Right atrium auricular region (tissue), 2 donors: Measurements from ENCODE around the gene IL13RA2. TPM values are rescaled to one million over a fixed set of nuclear protein-coding genes. Genes with fewer than 3 reads are reported as not detected.

ENCODE experiments used
- DNase-seq: peaks from one replicate; pipeline ENCODE4 v3.0.0-alpha.2; 2019; ENCODE audit warnings: low spot score
- H3K27ac ChIP-seq, 2 donors: fragments of 200-600 bp; sonication (generic); 1 replicate in 1 of 2; 2 replicates in 1 of 2; pipeline ENCODE4 v1.5.1; 2016 to 2019
- H3K27me3 ChIP-seq, 2 donors: fragments of 200-600 bp; sonication (generic); one replicate each; pipeline versions ENCODE4 v1.5.1 to v1.6.0; 2017 to 2019
- H3K36me3 ChIP-seq: fragments of 200-600 bp; sonication (generic); one replicate; pipeline ENCODE4 v1.5.1; 2016
- H3K4me1 ChIP-seq, 2 donors: fragments of 200-600 bp; sonication (generic); one replicate each; pipeline versions ENCODE4 v1.5.1 to v1.6.0; 2017 to 2019
- H3K4me3 ChIP-seq, 2 donors: fragments of 200-600 bp; sonication (generic); 1 replicate in 1 of 2; 2 replicates in 1 of 2; pipeline ENCODE4 v1.5.1; 2017 to 2019; ENCODE audit warnings: mild to moderate bottlenecking in 1 of 2, moderate library complexity in 1 of 2
- H3K9me3 ChIP-seq, 2 donors: fragments of 200-600 bp; sonication (generic); one replicate each; pipeline ENCODE4 v1.5.1; 2019
- total RNA-seq, 2 donors: library from RNA; depleted of rRNA; stranded (reverse); fragments of >200 nt; gene quantifications; one replicate each; pipeline ENCODE4 v1.1.0, GENCODE V29; 2016
- TF ChIP-seq, protein P1 (sequence below), 2 donors: fragments of 200-600 bp; sonication (generic); IDR thresholded peaks; one replicate each; pipeline ENCODE4 v1.5.1; 2019; ENCODE audit warnings: antibody characterized with exemption in 2 of 2

Gene IL13RA2
- total RNA-seq, 2 donors from 2014 or later: 0.44 to 0.47 TPM

- no peak overlapping the region for H3K4me3 ChIP-seq
- H3K4me1 ChIP-seq: no peaks in the 10 kb centered on the region
- no peak for DNase-seq
- no peak overlapping the region for H3K27ac ChIP-seq
- H3K9me3 ChIP-seq: no peaks in the 10 kb centered on the region
- H3K27me3 ChIP-seq: no peaks in the 10 kb centered on the region
- TF ChIP-seq, protein P1, sequence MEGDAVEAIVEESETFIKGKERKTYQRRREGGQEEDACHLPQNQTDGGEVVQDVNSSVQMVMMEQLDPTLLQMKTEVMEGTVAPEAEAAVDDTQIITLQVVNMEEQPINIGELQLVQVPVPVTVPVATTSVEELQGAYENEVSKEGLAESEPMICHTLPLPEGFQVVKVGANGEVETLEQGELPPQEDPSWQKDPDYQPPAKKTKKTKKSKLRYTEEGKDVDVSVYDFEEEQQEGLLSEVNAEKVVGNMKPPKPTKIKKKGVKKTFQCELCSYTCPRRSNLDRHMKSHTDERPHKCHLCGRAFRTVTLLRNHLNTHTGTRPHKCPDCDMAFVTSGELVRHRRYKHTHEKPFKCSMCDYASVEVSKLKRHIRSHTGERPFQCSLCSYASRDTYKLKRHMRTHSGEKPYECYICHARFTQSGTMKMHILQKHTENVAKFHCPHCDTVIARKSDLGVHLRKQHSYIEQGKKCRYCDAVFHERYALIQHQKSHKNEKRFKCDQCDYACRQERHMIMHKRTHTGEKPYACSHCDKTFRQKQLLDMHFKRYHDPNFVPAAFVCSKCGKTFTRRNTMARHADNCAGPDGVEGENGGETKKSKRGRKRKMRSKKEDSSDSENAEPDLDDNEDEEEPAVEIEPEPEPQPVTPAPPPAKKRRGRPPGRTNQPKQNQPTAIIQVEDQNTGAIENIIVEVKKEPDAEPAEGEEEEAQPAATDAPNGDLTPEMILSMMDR (IDR thresholded peaks at IDR 0.05): no peak
- H3K36me3 ChIP-seq: no peaks in the 10 kb centered on the region
Measured at GRCh38 chrX:114997779-114998178, 19.6 kb downstream of the IL13RA2 start.

DNA sequence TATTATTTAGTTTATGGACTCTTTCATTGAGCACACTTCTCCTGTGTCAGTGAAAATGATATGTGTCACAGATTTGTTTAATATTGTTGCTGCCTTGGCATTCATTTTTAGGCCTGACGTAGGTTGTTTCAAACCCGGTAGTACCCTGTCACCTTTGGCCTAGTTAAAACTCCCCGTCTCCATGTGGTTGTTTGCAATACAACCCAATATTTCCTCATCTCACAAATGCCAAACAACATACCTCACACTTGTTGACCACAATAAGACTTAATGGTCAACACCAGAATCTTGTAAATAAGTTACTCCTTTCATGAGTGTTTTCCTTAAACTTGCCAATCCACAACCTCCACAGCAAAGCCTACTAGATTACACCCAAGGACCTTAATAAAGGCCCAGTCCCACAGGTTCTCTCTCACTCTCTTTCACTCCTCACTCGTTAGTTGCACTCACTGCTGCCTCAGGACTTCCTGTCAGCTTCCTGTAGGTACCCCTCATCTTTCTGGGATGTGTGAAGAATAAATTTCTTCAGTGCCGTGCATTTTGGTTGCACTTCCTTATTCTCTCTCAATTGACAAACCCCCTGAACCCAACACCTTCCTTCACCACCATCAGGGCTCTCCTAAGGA, 31.3 kb downstream of the IL13RA2 start:
- Histone ChIP-seq H3K4me1 (no peaks in the 10 kb centered on the region), H3K9me3 (no peaks in the 10 kb centered on the region), H3K27me3 (no peaks in the 10 kb centered on the region), H3K4me3 (no peak overlapping the region), H3K36me3 (no peaks in the 10 kb centered on the region), H3K27ac (no peak overlapping the region)
- no peak for DNase-seq
- TF ChIP-seq, protein P1 (IDR thresholded peaks at IDR 0.05): no peak

DNA sequence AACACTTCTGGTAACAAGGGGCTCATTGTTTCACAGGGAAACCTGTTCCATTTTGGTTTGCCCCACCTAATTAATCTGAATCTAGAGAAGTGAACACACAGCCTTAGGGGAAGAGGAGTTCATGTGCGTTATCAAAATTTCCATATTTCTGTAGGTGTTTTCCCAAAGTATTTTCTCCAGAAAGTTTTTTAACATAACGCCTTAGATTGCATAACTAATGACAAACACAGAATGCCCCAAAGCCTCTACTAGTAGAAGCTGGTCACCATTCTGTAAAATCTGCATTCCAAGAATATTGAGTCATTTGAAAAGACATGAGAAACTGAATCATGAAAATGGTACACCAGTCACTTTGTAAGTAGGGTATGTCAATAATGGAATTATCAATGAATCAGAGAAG, 41.1 kb downstream of the IL13RA2 start:
- Histone ChIP-seq H3K4me1 (no peaks in the 10 kb centered on the region), H3K4me3 (no peak overlapping the region), H3K9me3 (no peaks in the 10 kb centered on the region), H3K27ac (no peak overlapping the region), H3K27me3 (no peaks in the 10 kb centered on the region), H3K36me3 (no peaks in the 10 kb centered on the region)
- DNase-seq: no peak
- TF ChIP-seq, protein P1 (IDR thresholded peaks at IDR 0.05): no peak

GRCh38 chrX:114973013-114973412, 44.4 kb downstream of the IL13RA2 start:
- Histone ChIP-seq H3K9me3 (no peaks in the 10 kb centered on the region), H3K27me3 (no peaks in the 10 kb centered on the region), H3K27ac (no peak overlapping the region), H3K36me3 (no peaks in the 10 kb centered on the region), H3K4me3 (no peak overlapping the region), H3K4me1 (no peaks in the 10 kb centered on the region)
- no peak for DNase-seq
- TF ChIP-seq, protein P1 (IDR thresholded peaks at IDR 0.05): no peak

GRCh38 chrX:114970806-114971205, 46.6 kb downstream of the IL13RA2 start:
- no peaks in the 10 kb centered on the region for H3K36me3 ChIP-seq
- no peak for DNase-seq
- TF ChIP-seq, protein P1 (IDR thresholded peaks at IDR 0.05): no peak
- no peaks in the 10 kb centered on the region for H3K27me3 ChIP-seq
- H3K4me1 ChIP-seq: no peaks in the 10 kb centered on the region
- no peak overlapping the region for H3K4me3 ChIP-seq
- H3K27ac ChIP-seq: no peak overlapping the region
- H3K9me3 ChIP-seq: no peaks in the 10 kb centered on the region

DNA sequence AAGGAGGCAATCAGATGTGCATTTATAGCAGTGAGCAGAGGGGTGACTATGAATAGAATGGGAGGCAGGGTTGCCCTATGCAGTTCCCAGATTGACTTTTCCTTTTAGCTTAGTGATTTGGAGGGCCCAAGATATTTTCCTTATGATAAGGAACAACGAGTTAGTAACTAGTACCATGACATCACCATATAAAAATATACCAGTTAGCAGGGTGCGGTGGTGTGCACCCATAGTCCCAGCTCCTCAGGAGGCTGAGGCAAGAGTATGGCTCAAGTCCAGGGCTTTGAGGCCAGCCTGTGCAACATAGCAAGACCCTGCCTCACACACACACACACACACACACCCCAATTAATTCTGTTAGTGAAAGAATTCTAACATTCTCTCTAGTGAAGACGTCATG, 53.0 kb downstream of the IL13RA2 start:
- DNase-seq: no peak
- TF ChIP-seq, protein P1 (IDR thresholded peaks at IDR 0.05): no peak
- no peak overlapping the region for H3K4me3 ChIP-seq

More for the DNA sequence above, 53.0 kb downstream of the IL13RA2 start:
- Histone ChIP-seq H3K27ac (no peak overlapping the region), H3K4me1 (no peaks in the 10 kb centered on the region), H3K36me3 (no peaks in the 10 kb centered on the region), H3K9me3 (no peaks in the 10 kb centered on the region), H3K27me3 (no peaks in the 10 kb centered on the region)
